ENCODE data around the gene PIK3R5.

PIK3R5 gene

GRCh38 chr17:8847891-8848290 is 117.6 kb downstream of the PIK3R5 start:
- H3K4me3 ChIP-seq (ENCODE audit: low read length), result no peak overlapping the region
- H3K9me3 ChIP-seq (ENCODE audit: control insufficient read depth, insufficient read depth, low read length), result no peaks in the 10 kb centered on the region
- no CpG with 5 or more reads among the region's 2 CpGs for WGBS (ENCODE audit: insufficient coverage, insufficient read length)
- no peaks in the 10 kb centered on the region for H3K4me1 ChIP-seq (ENCODE audit: control insufficient read depth, insufficient read depth, low read length)
- no peak for DNase-seq (ENCODE audit: low read depth, low spot score)
- H3K27me3 ChIP-seq (ENCODE audit: control insufficient read depth, insufficient read depth, low read length), result no peaks in the 10 kb centered on the region
- H3K27ac ChIP-seq (ENCODE audit: low read length), result no peak overlapping the region
- no peaks in the 10 kb centered on the region for H3K36me3 ChIP-seq (ENCODE audit: control insufficient read depth, insufficient read depth, low read length)

DNA sequence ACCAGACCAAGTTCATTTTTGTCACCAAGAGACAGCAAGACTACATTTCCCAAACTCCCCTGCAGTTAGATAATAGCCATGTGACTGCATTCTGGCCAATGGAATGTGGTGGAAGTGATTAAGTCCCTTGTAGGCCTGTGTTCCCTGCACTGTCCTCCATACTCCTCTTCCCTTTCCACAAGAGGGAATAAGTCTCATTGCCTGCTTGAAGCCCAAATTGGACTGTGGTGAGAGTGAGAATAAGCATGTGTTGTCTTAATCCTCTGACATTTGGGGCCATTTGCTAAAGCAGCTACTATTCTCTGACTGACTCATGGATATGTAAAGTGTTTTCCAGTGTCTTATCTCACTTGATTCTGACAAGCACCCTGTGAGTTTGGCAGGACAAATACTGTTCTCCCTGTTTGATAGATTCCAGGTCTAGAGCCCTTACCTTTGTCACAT is 118.7 kb downstream of the PIK3R5 start:
- peak; percentile 39 for DNase-seq (ENCODE audit: low read depth, low spot score)
- Histone ChIP-seq H3K9me3 (ENCODE audit: control insufficient read depth, insufficient read depth, low read length) (no peaks in the 10 kb centered on the region), H3K36me3 (ENCODE audit: control insufficient read depth, insufficient read depth, low read length) (no peaks in the 10 kb centered on the region), H3K4me3 (ENCODE audit: low read length) (no peak overlapping the region), H3K4me1 (ENCODE audit: control insufficient read depth, insufficient read depth, low read length) (no peaks in the 10 kb centered on the region), H3K27me3 (ENCODE audit: control insufficient read depth, insufficient read depth, low read length) (no peaks in the 10 kb centered on the region), H3K27ac (ENCODE audit: low read length) (no peak overlapping the region)

- Histone ChIP-seq H3K36me3 (ENCODE audit: control insufficient read depth, insufficient read depth, low read length) (no peaks in the 10 kb centered on the region), H3K4me1 (ENCODE audit: control insufficient read depth, insufficient read depth, low read length) (no peaks in the 10 kb centered on the region), H3K4me3 (ENCODE audit: low read length) (no peak overlapping the region), H3K27me3 (ENCODE audit: control insufficient read depth, insufficient read depth, low read length) (no peaks in the 10 kb centered on the region), H3K27ac (ENCODE audit: low read length) (no peak overlapping the region), H3K9me3 (ENCODE audit: control insufficient read depth, insufficient read depth, low read length) (no peaks in the 10 kb centered on the region)
- DNase-seq (ENCODE audit: low read depth, low spot score), result no peak
- WGBS (ENCODE audit: insufficient coverage, insufficient read length), result no CpG with 5 or more reads among the region's 9 CpGs
Measured at GRCh38 chr17:8844229-8845218, 121.0 kb downstream of the PIK3R5 start.

DNA sequence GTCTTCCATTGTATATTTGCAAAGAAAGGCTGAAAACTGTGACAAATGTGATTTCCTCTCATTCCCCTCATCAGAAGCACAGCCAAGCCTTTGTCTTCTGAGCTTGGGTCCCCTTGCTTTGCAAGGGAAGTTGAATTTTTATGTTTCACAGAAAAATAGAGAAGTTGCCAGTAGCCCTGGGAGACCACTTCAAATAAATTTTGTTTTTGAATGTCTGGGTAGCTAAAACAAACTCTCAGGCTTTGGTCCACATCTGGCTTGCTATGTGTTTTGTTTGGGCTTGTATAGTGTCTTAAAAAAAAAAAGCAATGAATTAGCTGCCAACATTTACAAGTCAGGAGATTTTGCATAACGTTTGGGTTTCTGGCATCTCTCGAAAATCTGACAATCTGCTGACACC is 122.2 kb downstream of the PIK3R5 start:
- H3K27ac ChIP-seq (ENCODE audit: low read length), result no peak overlapping the region
- WGBS (ENCODE audit: insufficient coverage, insufficient read length), result no CpG with 5 or more reads among the region's 2 CpGs
- no peaks in the 10 kb centered on the region for H3K36me3 ChIP-seq (ENCODE audit: control insufficient read depth, insufficient read depth, low read length)
- H3K9me3 ChIP-seq (ENCODE audit: control insufficient read depth, insufficient read depth, low read length), result no peaks in the 10 kb centered on the region
- H3K4me3 ChIP-seq (ENCODE audit: low read length), result no peak overlapping the region
- no peaks in the 10 kb centered on the region for H3K27me3 ChIP-seq (ENCODE audit: control insufficient read depth, insufficient read depth, low read length)
- DNase-seq (ENCODE audit: low read depth, low spot score), result no peak
- H3K4me1 ChIP-seq (ENCODE audit: control insufficient read depth, insufficient read depth, low read length), result no peaks in the 10 kb centered on the region

GRCh38 chr17:8841844-8842243 is 123.7 kb downstream of the PIK3R5 start:
- Histone ChIP-seq H3K27ac (ENCODE audit: low read length) (no peak overlapping the region), H3K9me3 (ENCODE audit: control insufficient read depth, insufficient read depth, low read length) (no peaks in the 10 kb centered on the region), H3K36me3 (ENCODE audit: control insufficient read depth, insufficient read depth, low read length) (no peaks in the 10 kb centered on the region), H3K27me3 (ENCODE audit: control insufficient read depth, insufficient read depth, low read length) (no peaks in the 10 kb centered on the region), H3K4me3 (ENCODE audit: low read length) (no peak overlapping the region), H3K4me1 (ENCODE audit: control insufficient read depth, insufficient read depth, low read length) (0 out of 2 replicates have a peak, but pooled peaks cover 1% of the 10 kb centered on the region)
- DNase-seq (ENCODE audit: low read depth, low spot score), result no peak
- WGBS (ENCODE audit: insufficient coverage, insufficient read length), result no CpG with 5 or more reads among the region's 4 CpGs

DNA sequence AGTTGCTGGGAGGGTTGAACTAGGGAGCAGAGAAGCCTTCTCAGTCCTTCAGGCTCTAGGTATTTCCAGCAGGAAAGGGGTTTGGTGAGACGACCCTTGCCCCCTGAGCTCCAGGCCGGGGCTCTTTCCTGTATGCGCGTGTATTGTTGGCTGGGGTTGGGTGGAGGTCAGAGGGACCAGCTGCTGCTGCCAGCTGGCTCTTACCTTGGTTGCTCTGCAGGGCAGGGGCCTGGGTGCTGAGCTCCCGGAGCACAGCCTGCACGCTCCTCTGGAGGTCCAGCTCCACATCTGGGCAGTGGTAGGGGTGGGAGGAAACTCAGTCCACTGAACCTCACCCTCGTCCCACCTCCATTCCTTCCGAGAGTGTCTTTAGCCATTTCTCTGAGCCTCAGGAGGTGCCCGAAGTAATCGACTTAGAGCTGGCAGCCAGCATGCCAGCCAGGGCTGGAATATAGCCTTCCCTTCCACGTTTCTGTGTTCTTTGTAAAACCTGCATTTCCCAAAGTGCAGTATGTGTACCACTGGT is 126.0 kb downstream of the PIK3R5 start:
- H3K27ac ChIP-seq (ENCODE audit: low read length), result no peak overlapping the region
- H3K9me3 ChIP-seq (ENCODE audit: control insufficient read depth, insufficient read depth, low read length), result no peaks in the 10 kb centered on the region
- H3K36me3 ChIP-seq (ENCODE audit: control insufficient read depth, insufficient read depth, low read length), result no peaks in the 10 kb centered on the region
- no peak for DNase-seq (ENCODE audit: low read depth, low spot score)
- no peak overlapping the region for H3K4me3 ChIP-seq (ENCODE audit: low read length)
- 0 out of 2 replicates have a peak, but pooled peaks cover 1% of the 10 kb centered on the region for H3K4me1 ChIP-seq (ENCODE audit: control insufficient read depth, insufficient read depth, low read length)
- WGBS (ENCODE audit: insufficient coverage, insufficient read length), result no CpG with 5 or more reads among the region's 11 CpGs
- no peaks in the 10 kb centered on the region for H3K27me3 ChIP-seq (ENCODE audit: control insufficient read depth, insufficient read depth, low read length)

GRCh38 chr17:8838551-8839095 is 126.9 kb downstream of the PIK3R5 start:
- no peaks in the 10 kb centered on the region for H3K36me3 ChIP-seq (ENCODE audit: control insufficient read depth, insufficient read depth, low read length)
- DNase-seq (ENCODE audit: low read depth, low spot score), result no peak
- no peak overlapping the region for H3K27ac ChIP-seq (ENCODE audit: low read length)
- WGBS (ENCODE audit: insufficient coverage, insufficient read length), result no CpG with 5 or more reads among the region's 12 CpGs
- no peak overlapping the region for H3K4me3 ChIP-seq (ENCODE audit: low read length)
- H3K9me3 ChIP-seq (ENCODE audit: control insufficient read depth, insufficient read depth, low read length), result no peaks in the 10 kb centered on the region
- H3K27me3 ChIP-seq (ENCODE audit: control insufficient read depth, insufficient read depth, low read length), result no peaks in the 10 kb centered on the region
- H3K4me1 ChIP-seq (ENCODE audit: control insufficient read depth, insufficient read depth, low read length), result 0 out of 2 replicates have a peak, but pooled peaks cover 1% of the 10 kb centered on the region

DNA sequence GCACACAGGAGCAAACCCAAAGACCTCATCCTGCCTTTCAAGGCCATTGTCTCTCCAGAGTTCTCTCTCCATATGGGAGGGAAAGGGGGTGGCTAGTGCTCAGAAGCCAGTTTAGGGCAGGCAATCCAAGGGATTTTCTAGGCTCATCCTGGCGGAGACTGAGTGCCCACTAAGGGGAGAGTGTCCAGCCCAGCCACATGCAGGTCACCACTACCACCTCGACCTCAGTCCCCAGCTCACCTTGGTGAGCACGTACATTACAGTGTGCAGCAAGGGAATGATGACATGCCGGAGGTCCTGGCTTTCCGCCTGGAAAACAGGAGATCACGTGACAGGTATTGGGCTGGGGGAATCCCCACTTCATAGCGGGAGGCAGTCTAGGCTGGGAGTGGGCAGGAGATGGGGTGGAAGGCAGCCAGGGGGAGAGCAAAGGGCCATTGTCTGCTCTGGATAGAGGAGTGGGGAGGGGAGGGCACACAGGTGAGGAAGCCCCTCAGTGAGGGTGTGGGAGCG is 127.9 kb downstream of the PIK3R5 start:
- WGBS (ENCODE audit: insufficient coverage, insufficient read length), result no CpG with 5 or more reads among the region's 8 CpGs
- H3K27me3 ChIP-seq (ENCODE audit: control insufficient read depth, insufficient read depth, low read length), result no peaks in the 10 kb centered on the region
- H3K4me3 ChIP-seq (ENCODE audit: low read length), result no peak overlapping the region
- 0 out of 2 replicates have a peak, but pooled peaks cover 1% of the 10 kb centered on the region for H3K4me1 ChIP-seq (ENCODE audit: control insufficient read depth, insufficient read depth, low read length)
- no peak for DNase-seq (ENCODE audit: low read depth, low spot score)
- H3K27ac ChIP-seq (ENCODE audit: low read length), result no peak overlapping the region
- H3K36me3 ChIP-seq (ENCODE audit: control insufficient read depth, insufficient read depth, low read length), result no peaks in the 10 kb centered on the region
- H3K9me3 ChIP-seq (ENCODE audit: control insufficient read depth, insufficient read depth, low read length), result no peaks in the 10 kb centered on the region

- Histone ChIP-seq H3K27ac (ENCODE audit: low read length) (no peak overlapping the region), H3K4me3 (ENCODE audit: low read length) (no peak overlapping the region; the same call in 1 of the 2 replicates), H3K36me3 (ENCODE audit: control insufficient read depth, insufficient read depth, low read length) (no peaks in the 10 kb centered on the region), H3K9me3 (ENCODE audit: control insufficient read depth, insufficient read depth, low read length) (no peaks in the 10 kb centered on the region), H3K4me1 (ENCODE audit: control insufficient read depth, insufficient read depth, low read length) (0 out of 2 replicates have a peak, but pooled peaks cover 1% of the 10 kb centered on the region), H3K27me3 (ENCODE audit: control insufficient read depth, insufficient read depth, low read length) (no peaks in the 10 kb centered on the region)
- no peak for DNase-seq (ENCODE audit: low read depth, low spot score)
- no CpG with 5 or more reads among the region's 15 CpGs for WGBS (ENCODE audit: insufficient coverage, insufficient read length)
Measured at GRCh38 chr17:8836821-8837562, 128.5 kb downstream of the PIK3R5 start.

Data from iPS DF 6.9 (cell line).